GM23338 (cell line): ENCODE measurements around the gene FLT3. TPM values are rescaled to one million over a fixed set of nuclear protein-coding genes. Genes with fewer than 3 reads are reported as not detected.

ENCODE experiments used
- ATAC-seq: fragments of 200-7000 bp; cut with Tn5 transposase; 3 replicates; pipeline ENCODE4 v1.9.1; 2020
- DNase-seq: peaks from one replicate; pipeline ENCODE4 v3.0.0-alpha.2; 2015; ENCODE audit warnings: low spot score
- H2AFZ ChIP-seq: fragments of 200-600 bp; sonication (generic); 2 replicates; pipeline ENCODE4 v1.8.0; 2016; ENCODE audit warnings: antibody characterized with exemption, mild to moderate bottlenecking, moderate library complexity
- H3F3A ChIP-seq: fragments of 200-600 bp; sonication (generic); replicated peaks from 2 replicates; pipeline ENCODE4 v1.8.0; 2017; ENCODE audit warnings: antibody characterized with exemption, mixed run types, low read depth
- H3K27ac ChIP-seq: fragments of 200-600 bp; sonication (generic); 2 replicates; pipeline ENCODE4 v1.6.1; 2016; ENCODE audit warnings: low read depth
- H3K27me3 ChIP-seq: fragments of 200-600 bp; sonication (generic); 2 replicates; pipeline ENCODE4 v1.8.0; 2016; ENCODE audit warnings: mild to moderate bottlenecking, mixed run types, moderate library complexity; ENCODE audit not compliant: insufficient read depth
- H3K36me3 ChIP-seq: fragments of 200-600 bp; sonication (generic); 2 replicates; pipeline ENCODE4 v1.8.0; 2016; ENCODE audit warnings: mild to moderate bottlenecking; ENCODE audit not compliant: insufficient read depth
- H3K4me1 ChIP-seq: fragments of 200-600 bp; sonication (generic); 2 replicates; pipeline ENCODE4 v1.8.0; 2016; ENCODE audit warnings: mild to moderate bottlenecking, moderate library complexity; ENCODE audit not compliant: insufficient read depth
- H3K4me2 ChIP-seq: fragments of 200-600 bp; sonication (generic); 2 replicates; pipeline ENCODE4 v1.7.1; 2017; ENCODE audit warnings: mixed run types
- H3K4me3 ChIP-seq: fragments of 200-600 bp; sonication (generic); 2 replicates; pipeline ENCODE4 v1.6.1; 2016; ENCODE audit warnings: mixed run types
- H3K79me2 ChIP-seq: fragments of 200-600 bp; sonication (generic); replicated peaks from 2 replicates; pipeline ENCODE4 v1.8.0; 2017; ENCODE audit warnings: mild to moderate bottlenecking; ENCODE audit not compliant: insufficient read depth
- H3K9me2 ChIP-seq: fragments of 200-600 bp; sonication (generic); 2 replicates; pipeline ENCODE4 v1.8.0; 2017; ENCODE audit not compliant: insufficient read depth
- H4K20me1 ChIP-seq: fragments of 200-600 bp; sonication (generic); replicated peaks from 2 replicates; pipeline ENCODE4 v1.8.0; 2017; ENCODE audit warnings: mild to moderate bottlenecking; ENCODE audit not compliant: insufficient read depth
- H3K27ac Mint-ChIP-seq: 2 replicates; pipeline ENCODE4 v1.8.0; 2020; ENCODE audit warnings: inconsistent platforms, mild to moderate bottlenecking, moderate library complexity, mixed read lengths
- H3K27me3 Mint-ChIP-seq: 3 replicates; pipeline ENCODE4 v1.8.0; 2022; ENCODE audit warnings: low read depth, mild to moderate bottlenecking, moderate library complexity, mixed read lengths, inconsistent platforms; ENCODE audit not compliant: insufficient read depth, poor library complexity
- H3K36me3 Mint-ChIP-seq: 3 replicates; pipeline ENCODE4 v1.8.0; 2021; ENCODE audit warnings: low read depth, mild to moderate bottlenecking, inconsistent platforms, moderate library complexity, mixed read lengths
- H3K4me1 Mint-ChIP-seq: 3 replicates; pipeline ENCODE4 v1.8.0; 2020; ENCODE audit warnings: mild to moderate bottlenecking, inconsistent platforms, mixed read lengths
- H3K4me3 Mint-ChIP-seq: 3 replicates; pipeline ENCODE4 v1.8.0; 2021; ENCODE audit warnings: moderate library complexity, mild to moderate bottlenecking, inconsistent platforms, mixed read lengths
- H3K9me3 Mint-ChIP-seq: 3 replicates; pipeline ENCODE4 v1.8.0; 2020; ENCODE audit warnings: moderate library complexity, mild to moderate bottlenecking, inconsistent platforms, mixed read lengths
- CREB1 ChIP-seq: fragments of 250-450 bp; sonication (Bioruptor Pico); IDR thresholded peaks from 2 replicates; pipeline ENCODE4 v1.5.0; 2020; ENCODE audit warnings: low read depth, mild to moderate bottlenecking, moderate library complexity
- EZH2phosphoT487 ChIP-seq: fragments of 200-600 bp; sonication (generic); IDR thresholded peaks from one replicate; pipeline ENCODE4 v1.8.1; 2018; ENCODE audit warnings: antibody characterized with exemption; ENCODE audit not compliant: unreplicated experiment
- JUNB ChIP-seq: IDR thresholded peaks from one replicate; pipeline ENCODE4 v1.6.1; 2016; ENCODE audit warnings: antibody characterized with exemption; ENCODE audit not compliant: unreplicated experiment
- POLR2AphosphoS5 ChIP-seq: IDR thresholded peaks from 2 replicates; pipeline ENCODE4 v1.6.1; 2016; ENCODE audit warnings: antibody characterized with exemption, low read depth
- REST ChIP-seq: IDR thresholded peaks from one replicate; pipeline ENCODE4 v1.6.1; 2018; ENCODE audit warnings: antibody characterized with exemption; ENCODE audit not compliant: unreplicated experiment
- ZNF114 ChIP-seq: fragments of 250-450 bp; sonication (Bioruptor Pico); IDR thresholded peaks from 2 replicates; pipeline ENCODE4 v1.5.0; 2020; ENCODE audit warnings: mild to moderate bottlenecking, moderate library complexity
- ZNF462 ChIP-seq: fragments of 250-450 bp; sonication (Bioruptor Pico); IDR thresholded peaks from 2 replicates; pipeline ENCODE4 v1.5.0; 2020; ENCODE audit warnings: mild to moderate bottlenecking, moderate library complexity
- polyA plus RNA-seq: library from polyadenylated mRNA; unstranded; fragments of >200 nt; fragmentation: Nextera tagmentation; extraction: Ambion mirVana; gene quantifications from 2 replicates; pipeline ENCODE4 v1.2.1, GENCODE V29; 2016
- total RNA-seq: library from RNA; depleted of rRNA; stranded (reverse); fragments of >200 nt; shearing (Covaris generic); gene quantifications from 2 replicates; pipeline ENCODE4 v1.2.3, GENCODE V29; 2014

FLT3 gene
- total and polyA plus RNA-seq, 2 experiments from 2014 or later, result 0.17 to 0.44 TPM

DNA sequence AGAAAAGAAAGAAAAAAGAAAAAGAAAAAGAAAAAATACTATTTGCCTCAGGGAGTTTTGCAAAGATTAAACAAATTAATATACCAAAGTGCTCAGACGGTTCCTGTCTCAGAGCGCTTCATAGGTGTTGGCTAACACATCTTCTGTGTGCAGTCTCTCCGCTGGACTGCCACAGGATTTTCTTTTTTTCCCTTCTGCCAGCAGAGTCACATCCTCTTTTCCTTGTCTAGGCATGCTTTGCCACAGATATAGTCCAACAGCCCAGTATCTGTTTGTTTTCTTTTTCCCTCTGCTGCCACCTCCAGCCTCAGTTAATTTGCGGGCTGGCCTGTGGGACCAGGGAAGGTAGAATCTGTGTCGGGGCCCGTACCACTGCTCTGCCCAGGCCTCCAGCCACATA lies 108.5 kb downstream of the FLT3 start (continued):
- TF ChIP-seq ZNF462 (CRISPR knock-in tag) (no peak), POLR2AphosphoS5 (no peak), EZH2phosphoT487 (no peak), JUNB (no peak)

DNA sequence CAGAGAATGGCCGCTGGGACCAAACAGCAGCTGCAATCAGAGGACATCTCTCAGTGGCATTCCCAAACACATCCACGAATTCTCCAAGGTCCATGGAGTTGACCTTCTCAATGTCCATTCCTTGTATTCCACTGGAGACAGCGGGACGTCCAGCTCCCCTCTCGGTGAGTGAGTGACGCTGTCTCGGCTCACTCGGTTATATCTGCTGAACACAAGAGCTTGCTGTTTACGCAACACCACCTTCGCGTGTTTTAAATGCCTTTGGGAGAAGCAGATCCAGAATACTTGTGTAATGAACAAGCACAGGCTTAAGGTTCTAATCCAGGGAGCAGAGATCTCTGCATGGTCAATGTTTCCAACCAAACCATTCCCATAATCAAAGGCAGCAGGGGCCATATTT lies 111.9 kb downstream of the FLT3 start, which contains the start of gene URAD:
URAD (minus strand) TSS at position 174 of the 400 bp plus-strand sequence; CDS start at position 118, 56 bp downstream.
- no peaks in the 10 kb centered on the region for H3K9me2 ChIP-seq
- peaks cover 21% of the 10 kb centered on the region for H3K27me3 ChIP-seq
- no peak for ATAC-seq
- no peak within 1 kb of the TSS for H3K27ac Mint-ChIP-seq
- no peak within 1 kb of the TSS for H2AFZ ChIP-seq
- no peak within 1 kb of the TSS for H3K4me2 ChIP-seq
- no peaks in the 10 kb centered on the region for H3K4me1 ChIP-seq
- no peaks in the 10 kb centered on the region for H4K20me1 ChIP-seq
- no peaks in the 10 kb centered on the region for H3K79me2 ChIP-seq
- no peaks in the 10 kb centered on the region for H3K9me3 Mint-ChIP-seq
- H3K27ac ChIP-seq, result no peak within 1 kb of the TSS
- H3F3A ChIP-seq, result no peaks in the 10 kb centered on the region
- H3K27me3 Mint-ChIP-seq, result peaks cover 34% of the 10 kb centered on the region
- H3K4me3 ChIP-seq, result no peak within 1 kb of the TSS
- no peak for DNase-seq
- no peak within 1 kb of the TSS for H3K4me3 Mint-ChIP-seq
- H3K36me3 Mint-ChIP-seq, result no peaks in the 10 kb centered on the region
- no peaks in the 10 kb centered on the region for H3K4me1 Mint-ChIP-seq
- no peaks in the 10 kb centered on the region for H3K36me3 ChIP-seq
- no peak for TF ChIP-seq ZNF114 (CRISPR knock-in tag)
- no peak for TF ChIP-seq ZNF462 (CRISPR knock-in tag)
- TF ChIP-seq REST, result no peak
- no peak for TF ChIP-seq CREB1 (CRISPR knock-in tag)
